ENCODE measurements around the gene TNRC6C.
"Not testable (repeated sequence)": the region's sequence is repeated elsewhere in the genome, so short reads cannot be mapped to it uniquely, and the experiment has no call there.

TNRC6C gene

DNA sequence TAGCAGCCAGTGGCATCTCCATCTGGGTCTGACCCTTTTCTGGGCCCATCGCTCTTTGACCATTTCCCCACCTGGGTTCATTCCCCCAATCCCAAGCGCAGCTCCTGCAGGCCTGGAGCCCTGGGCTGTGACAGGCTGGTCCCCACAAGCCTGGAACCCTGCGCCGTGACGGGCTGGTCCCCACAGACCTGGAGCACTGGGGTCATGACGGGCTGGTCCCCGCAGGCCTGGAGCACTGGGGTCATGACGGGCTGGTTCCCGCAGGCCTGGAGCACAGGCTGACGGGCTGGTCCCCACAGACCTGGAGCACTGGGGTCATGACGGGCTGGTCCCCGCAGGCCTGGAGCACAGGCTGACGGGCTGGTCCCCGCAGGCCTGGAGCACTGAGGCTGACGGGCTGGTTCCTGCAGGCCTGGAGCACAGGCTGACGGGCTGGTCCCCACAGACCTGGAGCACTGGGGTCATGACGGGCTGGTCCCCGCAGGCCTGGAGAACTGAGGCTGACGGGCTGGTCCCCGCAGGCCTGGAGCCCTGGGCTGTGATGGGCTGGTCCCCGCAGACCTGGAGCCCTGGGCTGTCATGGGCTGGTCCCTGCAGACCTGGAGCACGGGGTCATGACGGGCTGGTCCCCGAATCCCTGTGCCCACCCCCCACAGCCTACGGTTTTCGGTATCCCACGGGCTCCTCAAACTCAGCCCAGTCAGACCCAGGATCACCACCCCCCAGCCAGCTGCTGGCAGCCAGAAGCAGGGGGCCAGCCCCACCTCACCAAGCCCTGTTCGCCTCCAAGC, 153.4 kb downstream of the TNRC6C start:
- DNase-seq (ENCODE audit: low spot score): no peak

DNA sequence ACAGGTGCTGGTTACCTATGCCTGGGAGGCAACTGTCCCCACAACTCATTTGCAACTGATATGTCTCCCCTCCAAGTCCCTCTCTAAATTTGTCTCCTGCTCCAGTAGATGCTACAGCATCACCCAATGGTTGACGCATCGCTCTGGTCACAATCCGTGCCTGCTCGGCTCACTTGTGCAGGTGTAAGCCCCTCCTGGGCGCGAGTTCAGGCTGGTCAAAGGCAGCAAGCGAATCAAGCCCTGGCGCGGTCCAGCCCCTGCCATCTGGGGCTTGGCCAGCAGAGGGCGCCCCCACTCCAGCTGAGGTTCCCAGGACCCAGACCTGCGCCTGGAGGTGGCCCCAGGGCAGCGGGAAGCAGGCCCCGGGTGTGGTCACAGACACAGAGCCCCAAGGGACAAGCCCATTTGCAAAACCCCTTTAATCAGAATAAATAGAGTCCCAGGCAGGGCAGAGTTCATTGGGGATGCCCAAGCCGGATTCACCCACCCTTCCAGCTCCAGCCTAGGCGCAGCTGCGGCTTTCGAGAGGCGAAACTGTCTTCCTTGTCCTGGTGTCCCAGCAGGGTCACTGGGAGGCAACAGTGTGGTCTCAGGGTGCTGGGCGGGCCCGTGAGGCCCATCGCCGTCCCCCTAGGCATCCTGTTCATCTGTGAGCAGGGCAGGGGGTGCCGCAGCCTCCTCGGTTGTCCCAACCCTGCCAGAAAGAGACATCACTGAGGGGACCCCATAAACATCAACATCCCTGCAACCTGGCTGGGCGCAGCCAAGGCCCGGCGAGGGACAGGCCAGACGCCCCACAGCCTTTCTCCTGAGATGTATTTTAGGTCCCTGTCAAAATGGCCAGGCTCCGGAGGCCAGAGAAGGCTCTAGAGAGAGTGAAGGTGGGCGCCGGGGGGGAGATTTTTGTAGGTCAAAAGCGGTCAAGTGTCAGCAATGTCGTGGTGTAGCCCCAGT, 154.3 kb downstream of the TNRC6C start:
- peak; percentile 69 for DNase-seq (ENCODE audit: low spot score)

DNA sequence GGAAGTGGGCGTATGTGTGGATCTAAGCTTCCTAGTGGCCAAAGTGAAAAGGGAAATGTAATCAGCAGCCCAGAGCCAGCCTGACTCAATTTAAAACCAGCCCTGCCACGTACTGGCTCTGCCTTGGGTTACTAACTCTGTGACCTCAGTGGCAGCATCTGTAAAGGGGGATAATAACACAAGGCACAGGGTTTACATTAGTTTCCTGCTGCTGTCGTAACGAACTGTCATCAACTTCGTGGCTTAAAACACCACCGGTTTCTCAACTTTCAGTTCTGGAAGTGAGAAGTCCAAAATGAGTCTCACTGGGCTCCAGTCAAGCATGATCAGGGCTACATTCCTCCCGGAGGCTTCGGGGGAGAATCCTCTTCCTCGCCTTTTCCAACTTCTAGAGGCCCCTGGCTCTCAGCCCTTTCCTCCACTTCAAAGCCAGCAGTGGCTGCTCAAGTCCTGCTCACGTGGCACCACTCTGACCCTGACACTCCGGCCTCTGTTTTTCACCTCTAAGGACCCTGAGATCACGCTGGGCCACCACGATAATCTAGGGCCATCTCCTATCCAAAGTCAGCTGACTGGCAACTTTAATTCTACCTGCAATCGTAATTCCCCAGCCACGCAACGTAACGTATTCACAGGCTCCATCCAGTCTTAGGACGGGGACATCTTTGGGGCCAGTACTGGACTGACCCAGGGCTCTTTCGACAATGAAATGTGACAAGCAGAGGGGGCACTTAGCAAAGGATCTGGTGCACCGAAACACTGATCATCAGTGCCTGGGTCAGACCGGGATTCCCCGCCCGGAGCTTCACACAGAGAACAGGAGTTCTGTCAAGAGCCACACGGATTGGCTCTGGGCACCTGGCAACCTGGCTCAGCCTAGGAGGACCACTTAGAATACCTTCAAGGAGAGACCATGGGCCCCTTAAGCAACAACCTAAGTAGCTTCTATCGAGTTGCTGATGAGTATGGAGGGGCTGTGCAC, 155.6 kb downstream of the TNRC6C start:
- no peak for DNase-seq (ENCODE audit: low spot score)

DNA sequence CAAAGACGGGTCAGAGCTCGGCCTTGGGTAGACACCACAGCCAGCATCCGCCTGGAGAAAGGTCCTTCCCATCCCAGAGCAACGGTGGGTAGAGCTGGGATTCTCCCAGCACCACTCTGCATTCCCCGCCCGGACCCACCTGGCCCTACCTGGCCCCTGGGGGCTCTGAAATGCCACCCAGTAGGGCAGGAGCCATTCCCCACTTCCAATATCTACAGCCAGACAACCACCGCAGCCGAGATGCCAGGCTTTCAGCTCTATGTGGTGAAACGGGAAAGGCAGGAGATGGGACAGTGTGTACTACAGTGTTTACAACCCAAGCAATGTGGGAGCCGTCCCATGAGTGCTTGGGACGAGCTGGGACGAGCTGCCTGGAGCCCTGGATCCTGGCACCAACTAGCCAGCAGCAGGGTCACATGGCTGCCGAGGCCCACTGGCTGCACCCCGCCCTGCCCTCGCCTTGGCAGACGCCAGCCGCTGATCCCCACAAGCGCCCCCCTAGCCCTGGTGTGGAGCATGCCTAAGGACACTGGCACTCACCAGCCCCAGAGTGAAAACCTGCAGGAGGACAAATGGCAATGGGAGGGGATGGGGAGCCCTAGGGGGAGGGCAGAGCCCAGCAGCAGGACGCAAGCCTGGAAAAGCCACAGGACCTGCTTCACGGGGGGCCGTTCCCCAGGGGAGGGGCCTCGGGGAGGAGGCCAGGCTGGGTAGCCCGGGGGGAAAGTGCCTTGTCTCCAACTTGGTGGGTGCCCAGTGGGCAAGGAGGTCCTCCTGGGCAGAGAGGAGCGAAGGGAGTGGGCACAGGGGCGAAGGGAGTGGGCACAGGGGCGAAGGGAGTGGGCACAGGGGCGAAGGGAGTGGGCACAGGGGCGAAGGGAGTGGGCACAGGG, 156.6 kb downstream of the TNRC6C start:
- no peak for DNase-seq (ENCODE audit: low spot score)

DNA sequence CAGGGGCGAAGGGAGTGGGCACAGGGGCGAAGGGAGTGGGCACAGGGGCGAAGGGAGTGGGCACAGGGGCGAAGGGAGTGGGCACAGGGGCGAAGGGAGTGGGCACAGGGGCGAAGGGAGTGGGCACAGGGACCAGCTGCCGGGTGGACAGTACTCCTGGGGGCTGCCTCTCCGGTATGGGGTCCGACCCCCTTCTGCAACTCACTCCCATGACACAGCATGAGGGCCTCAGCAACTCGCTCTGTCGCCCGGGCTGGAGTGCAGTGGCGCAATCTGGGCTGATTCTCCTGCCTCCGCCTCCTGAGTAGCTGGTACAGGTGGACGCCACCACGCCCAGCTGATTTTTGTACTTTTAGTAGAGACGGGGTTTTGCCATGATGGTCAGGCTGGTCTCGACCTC, 157.3 kb downstream of the TNRC6C start:
- not testable (repeated sequence) for DNase-seq (ENCODE audit: low spot score)

DNA sequence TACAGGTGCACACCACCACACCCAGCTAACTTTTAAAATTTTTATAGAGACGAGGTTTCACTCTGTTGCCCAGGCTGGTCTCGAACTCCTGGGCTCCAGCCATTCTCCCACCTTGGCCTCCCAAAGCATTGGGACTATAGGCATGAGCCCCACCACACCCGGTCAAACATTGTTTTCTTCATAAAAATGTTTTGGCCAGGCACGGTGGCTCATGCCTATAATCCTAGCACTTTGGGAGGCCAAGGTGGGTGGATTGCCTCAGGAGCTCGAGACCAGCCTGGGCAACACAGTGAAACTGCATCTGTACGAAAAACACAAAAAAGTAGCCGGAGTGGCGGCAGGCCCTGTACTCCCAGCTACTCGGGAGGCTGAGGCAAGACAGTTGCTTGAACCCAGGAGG, 157.9 kb downstream of the TNRC6C start:
- no peak for DNase-seq (ENCODE audit: low spot score)

DNA sequence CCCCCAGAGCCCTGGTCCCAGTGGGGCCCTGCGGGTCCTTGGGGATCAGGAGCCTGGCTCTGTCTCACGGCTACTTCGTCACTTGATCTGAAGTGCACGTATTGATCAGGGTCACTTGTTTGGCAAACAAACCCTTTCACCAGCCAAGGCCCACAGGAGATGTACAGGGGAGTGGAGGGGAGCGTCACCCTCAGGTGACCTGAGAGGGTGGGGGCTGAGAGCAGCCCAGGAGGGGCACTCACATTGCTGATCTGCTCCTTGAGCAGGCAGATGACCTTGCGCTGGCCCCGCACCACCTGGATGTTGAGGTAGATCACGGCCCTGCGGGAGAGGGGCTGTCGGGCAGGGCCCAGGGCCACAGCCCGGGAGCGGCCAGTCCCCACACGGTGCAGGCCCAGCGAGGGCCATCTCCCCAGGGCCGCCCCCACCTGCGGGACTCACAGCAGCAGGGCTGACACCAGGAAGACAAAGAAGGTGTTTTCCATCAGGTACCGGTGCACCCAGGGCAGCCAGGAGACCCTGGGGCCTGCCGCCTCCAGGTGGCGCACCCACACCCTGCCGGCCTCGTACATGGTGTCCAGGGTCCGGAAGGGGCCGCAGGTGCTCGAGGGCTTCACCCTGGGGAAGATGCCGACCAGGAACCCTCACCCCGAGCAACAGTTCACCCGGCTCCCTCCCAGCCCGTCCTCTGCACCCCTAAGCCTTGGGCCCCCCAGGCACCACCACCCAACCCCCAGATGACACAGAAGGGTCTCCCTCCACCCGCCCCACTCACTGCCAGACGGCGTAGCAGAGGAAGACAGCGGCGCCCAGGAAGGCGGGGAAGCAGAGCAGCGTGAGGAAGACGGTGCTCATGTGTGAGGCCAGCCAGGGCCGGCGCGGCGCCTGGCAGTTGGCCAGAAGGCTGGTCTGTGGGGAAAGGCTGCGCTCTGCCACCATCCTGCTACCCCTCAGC, 158.8 kb downstream of the TNRC6C start:
- DNase-seq (ENCODE audit: low spot score): no peak

DNA sequence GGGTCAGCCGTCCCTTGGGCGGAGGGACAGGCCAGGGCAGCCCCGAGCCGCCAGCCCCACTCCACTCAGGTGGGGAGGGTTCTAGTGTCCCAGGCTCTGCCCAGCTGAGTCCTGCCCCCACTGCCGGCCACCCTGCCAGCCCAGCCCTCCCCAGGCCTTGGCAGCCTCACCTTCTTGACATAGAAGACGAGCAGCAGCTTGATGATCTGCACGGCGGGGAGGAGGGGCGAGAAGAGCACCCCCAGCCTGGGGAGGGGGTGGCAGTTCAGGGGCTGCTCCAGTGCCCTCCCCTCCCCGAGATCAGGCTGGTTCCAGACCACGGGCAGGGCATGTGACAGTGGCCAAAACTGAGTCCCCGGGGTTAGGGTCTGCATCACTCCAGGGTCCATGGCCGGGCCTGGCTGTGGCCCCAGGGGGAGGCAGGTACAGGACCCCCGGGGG, 160.3 kb downstream of the TNRC6C start:
- no peak for DNase-seq (ENCODE audit: low spot score)

DNA sequence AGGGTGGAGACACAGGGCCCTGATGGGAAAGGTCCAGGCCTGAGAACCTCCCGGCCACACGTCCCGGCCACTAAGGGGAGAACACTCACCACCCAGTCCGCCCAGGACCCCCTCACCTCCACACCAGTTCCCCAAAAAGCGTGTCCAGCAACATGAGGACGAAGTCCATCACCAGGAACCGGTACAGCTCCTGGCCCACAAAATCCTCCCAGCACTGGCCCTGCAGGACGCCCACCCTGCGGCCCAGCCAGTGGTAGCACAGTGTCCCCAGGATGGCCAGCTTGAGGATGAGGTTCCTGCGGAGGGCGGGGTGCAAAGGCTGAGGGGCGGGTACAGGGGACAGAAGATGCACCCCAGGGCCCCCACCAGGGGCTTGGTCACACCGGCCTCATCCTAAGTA, 162.0 kb downstream of the TNRC6C start:
- DNase-seq (ENCODE audit: low spot score): no peak

DNA sequence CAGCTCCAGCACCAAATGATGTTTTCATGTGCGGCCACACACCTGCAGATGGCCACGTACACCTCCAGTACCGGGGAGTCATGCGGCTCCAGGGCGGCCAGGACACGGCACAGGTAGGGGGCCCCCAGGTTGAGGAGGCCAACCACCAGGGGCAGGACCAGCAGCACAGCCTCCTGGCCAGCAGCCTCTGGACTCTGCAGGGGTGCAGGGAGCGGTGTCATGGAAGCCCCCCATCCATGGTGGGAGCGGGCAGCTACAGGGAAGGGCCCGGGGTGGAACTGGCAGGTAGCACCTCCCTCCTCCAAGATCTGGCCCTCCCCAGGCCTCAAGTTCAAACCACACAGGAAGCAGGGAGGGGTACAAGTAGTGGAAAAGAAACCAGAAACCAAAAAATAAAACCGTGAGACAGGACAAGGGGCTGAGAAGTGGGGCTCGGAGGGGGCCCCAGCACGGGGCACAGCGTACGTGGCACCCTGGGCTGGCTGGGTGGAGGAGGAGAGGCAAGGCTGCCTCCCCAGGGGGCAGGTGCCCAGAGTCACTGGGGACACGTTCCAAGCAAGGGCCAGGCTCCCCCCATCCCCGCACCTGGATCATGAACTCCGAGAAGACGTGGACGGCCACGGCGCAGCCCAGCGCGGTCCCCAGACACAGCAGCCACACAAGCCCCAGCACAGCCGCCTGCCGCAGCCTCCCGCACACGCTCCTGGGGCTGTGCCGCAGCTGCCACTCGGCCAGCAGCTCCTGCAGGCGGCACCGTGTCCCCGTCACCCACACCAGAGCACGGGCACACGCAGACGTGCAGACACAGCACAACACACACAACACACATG, 162.7 kb downstream of the TNRC6C start:
- no peak for DNase-seq (ENCODE audit: low spot score)

DNA sequence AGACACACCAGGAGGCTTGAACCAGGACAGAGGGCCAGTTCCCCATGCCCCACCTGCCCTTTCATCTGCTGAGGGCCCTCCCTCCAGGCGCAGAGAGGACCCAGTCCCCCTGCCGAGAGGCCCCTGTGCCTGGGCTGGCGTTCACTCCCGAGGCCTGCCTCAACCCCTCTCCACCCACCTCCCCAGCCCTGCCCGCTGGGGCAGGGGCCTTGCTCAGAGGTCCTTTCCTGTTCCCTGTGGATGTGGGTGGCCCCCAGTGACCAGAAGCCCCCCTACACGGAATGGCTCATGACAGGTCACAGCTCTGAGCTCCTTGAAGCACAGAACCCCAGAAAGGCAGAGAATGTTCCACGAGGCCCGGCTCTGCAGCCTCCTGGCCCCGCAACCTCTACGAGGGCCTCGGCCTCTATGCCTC, 163.3 kb downstream of the TNRC6C start:
- DNase-seq (ENCODE audit: low spot score): no peak

DNA sequence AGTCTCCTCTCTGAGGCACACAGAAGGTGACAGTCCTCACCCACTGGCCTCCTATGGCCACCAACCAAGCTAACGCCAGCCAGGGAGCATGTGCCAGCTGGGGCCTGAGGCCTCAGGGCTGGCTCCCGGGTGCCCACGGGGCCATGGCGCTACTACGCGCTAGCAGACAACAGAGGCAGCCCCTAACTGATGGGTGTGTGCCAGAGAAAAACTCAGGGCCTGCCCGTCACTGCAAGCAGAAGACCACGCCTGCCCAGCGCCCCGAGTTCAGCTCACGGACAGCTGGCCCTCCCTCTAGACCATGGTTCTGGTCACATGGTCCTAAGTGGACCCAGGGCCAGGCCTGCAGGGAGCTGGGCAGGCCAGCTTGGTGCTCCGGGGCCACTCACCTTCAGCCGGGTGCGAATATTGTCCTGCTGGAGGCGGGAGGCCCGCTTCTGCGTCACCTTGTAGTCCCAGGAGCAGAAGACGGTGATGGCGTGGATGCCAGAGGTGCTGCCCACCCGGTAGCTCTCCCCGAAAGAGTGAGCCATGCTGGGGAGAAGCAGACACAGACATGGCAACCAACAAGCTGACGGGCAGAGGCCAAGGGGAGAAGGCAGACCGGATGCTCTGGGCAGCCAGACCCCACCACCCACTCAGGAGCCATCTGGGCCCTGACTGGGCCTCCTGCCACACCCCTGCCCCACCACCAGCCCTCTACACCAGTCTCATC, 163.9 kb downstream of the TNRC6C start:
- DNase-seq (ENCODE audit: low spot score): no peak

DNA sequence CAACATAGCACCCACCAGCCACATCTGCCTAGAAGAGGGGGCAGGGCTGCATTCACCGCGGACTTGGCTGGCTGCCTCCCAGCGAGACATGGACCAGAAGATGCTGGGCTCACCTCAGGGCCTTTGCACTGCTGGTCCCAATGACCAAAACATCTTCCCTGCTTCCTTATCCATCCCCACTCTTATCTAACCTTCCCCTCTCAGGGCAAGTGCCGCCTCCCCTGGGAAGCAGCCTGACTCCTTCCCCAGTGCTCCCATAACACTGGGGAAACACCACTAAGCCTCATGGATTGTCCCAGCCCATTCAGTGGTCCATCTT, 164.4 kb downstream of the TNRC6C start:
- DNase-seq (ENCODE audit: low spot score): no peak

DNA sequence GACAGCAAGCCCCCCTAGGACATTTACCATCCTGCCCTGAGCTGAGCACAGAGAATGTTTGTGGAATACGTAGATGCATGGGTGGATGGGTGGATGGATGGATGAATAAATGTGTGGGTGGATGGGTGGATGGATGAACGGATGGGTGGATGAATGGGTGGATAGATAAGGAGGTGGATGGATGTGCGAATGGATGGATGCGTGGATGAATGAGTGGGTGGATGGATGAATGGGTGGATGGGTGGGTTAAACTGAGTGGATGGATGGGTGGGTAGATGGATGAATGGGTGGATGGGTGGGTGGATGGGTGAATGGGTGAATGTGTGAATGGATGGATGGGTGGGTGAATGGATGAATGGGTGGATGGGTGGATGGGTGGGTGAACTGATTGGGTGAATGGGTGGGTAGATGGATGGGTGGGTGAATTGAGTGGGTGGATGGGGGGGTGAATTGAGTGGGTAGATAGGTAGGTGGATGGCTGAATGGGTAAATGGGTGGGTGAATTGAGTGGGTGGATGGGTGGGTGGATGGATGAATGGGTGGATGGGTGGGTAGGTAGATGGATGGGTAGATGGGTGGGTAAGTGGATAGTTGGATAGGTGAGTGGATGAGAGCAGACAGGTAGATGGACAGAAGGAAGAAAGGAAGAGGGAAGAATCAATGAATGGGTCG, 164.9 kb downstream of the TNRC6C start:
- no peak for DNase-seq (ENCODE audit: low spot score)

DNA sequence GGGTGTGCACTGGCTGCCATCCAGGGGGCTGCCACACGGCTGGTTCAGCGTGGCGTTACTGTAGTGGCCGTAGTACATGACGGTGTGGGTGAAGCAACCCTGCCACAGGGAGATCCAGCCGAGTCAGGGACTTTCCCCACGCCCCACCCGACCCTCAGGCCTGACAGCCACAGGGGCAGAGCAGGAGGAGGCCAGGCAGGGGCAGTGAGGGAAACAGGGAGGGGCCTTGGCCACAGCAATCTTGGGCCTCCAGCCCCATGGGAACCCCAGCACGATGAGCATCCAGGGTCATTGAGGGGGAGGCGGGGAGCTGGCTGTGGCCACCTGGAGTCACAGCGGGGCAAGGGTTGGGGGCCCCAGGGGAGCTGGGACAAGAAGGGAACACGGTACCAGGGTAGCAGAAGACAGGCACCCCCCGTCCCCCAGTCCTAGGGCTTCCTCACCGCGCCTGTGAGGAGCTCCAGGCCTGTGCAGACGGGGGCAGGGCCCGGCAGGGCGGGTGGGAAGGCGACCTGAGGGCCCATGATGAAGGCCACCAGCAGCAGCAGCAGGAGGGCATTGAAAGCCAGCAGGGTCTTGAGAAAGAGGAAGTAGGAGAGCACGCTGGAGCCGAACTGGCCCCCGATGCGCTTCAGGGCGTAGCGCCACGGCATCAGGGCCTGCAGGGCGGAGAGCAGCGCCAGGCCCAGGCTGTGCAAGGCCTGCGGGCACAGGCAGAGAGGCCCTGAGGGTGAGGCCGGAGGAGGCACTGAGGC, 165.8 kb downstream of the TNRC6C start:
- DNase-seq (ENCODE audit: low spot score): no peak

DNA sequence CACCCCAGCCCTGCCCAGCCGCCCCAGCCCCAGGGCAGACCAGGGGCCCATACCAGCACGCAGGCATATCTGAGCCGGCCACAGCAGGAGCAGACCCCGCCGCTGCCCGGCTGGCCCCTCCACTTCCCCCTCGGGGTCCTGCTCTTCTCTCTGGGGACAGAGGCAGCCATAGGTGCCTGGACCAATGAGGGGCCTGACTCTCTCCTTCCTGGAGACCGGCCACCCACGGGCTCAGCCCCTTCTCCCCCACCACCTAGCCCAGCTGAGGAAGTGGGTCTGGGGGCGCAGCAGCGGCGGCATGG, 166.3 kb downstream of the TNRC6C start:
- DNase-seq (ENCODE audit: low spot score): no peak

All from cerebellar cortex (tissue), 1 donor.